ENCODE measurements around the gene FOXP4. TPM values are rescaled to one million over a fixed set of nuclear protein-coding genes. Genes with fewer than 3 reads are reported as not detected.

FOXP4 gene
- total and polyA plus RNA-seq, 2 of the 13 experiments (the other 11 are each of a cell fraction or from before 2014, with no cell fraction given), result 11.0 to 12.4 TPM

DNA sequence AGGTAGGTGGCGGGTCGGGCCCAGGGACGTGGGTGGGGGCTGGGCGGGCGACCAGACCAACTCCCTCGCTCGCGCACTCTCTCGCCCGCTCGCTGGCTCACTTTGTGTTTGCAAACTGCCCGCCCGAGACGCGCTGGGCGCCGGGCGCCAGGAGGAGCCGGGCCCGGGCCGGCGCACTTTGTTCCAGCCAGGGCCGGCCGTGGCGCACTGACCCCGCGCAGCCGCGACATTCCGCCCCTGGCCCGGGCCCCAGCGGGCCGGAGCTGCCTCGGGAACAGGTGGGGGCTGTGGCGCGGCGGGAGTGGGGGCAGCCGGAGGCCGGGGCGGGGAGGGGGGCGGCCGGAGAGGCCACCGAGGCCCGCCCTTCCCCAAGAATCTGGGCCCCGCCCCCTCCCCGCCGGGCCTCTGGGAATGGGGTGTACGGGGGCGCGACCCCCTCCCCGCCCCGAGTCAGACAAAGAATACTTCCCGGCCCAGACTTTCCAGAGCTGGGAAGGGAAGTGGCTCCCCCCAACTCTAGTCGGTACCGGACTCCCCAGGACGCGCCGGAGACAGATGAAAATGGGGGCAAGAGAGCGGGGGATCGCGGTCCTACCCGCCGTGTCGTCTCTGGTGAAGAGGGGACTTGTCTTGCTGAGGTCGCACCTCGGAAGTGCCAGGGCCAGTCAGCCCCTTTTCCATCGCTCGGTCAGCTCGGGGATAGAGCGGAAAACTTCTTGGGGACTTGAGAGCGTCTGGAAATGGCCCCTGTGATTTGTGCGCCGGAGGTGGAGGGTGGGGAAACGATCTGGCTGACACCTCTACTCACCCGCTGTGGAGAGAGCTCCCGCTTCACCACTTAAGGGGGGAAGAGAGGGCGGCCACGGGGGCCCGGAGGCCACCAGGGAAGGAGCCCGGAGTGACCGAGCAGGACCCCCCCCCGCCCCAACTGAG lies 951 bp downstream of the FOXP4 start (continued):
- TF ChIP-seq ZNF251 (CRISPR knock-in tag; IDR thresholded peaks at IDR 0.05) (no peak), HES4 (CRISPR knock-in tag; IDR thresholded peaks at IDR 0.05; ENCODE audit: borderline replicate concordance) (peak; percentile 51; the same call in 1 of the 2 replicates), RBM22 (optimal IDR thresholded peaks at IDR 0.05; ENCODE audit: low read length) (peak; percentile 17), ZBTB7A (CRISPR knock-in tag; IDR thresholded peaks at IDR 0.05) (0 out of 2 replicates have a peak, but pooled peaks have one; percentile 13), MED8 (CRISPR knock-in tag; IDR thresholded peaks at IDR 0.05; ENCODE audit: insufficient replicate concordance) (no peak), HMGA1 (CRISPR knock-in tag; conservative IDR thresholded peaks at IDR 0.05) (no peak), ZBTB1 (CRISPR knock-in tag; IDR thresholded peaks at IDR 0.05; ENCODE audit: borderline replicate concordance) (no peak), PHF8 (CRISPR knock-in tag; IDR thresholded peaks at IDR 0.05) (peak; percentile 32), TAF1 (CRISPR knock-in tag; IDR thresholded peaks at IDR 0.05) (0 out of 2 replicates have a peak, but pooled peaks have one; percentile 13), POLR2G (IDR thresholded peaks at IDR 0.05; ENCODE audit: low read depth, low read length) (peak; percentile 42; the same call in 1 of the 2 replicates), NFIC (IDR thresholded peaks at IDR 0.05; ENCODE audit: low read length) (no peak), NFYB (CRISPR knock-in tag; IDR thresholded peaks at IDR 0.05) (no peak), MTA1 (CRISPR knock-in tag; IDR thresholded peaks at IDR 0.05; ENCODE audit: borderline replicate concordance) (no peak), ZNF724P (CRISPR knock-in tag; IDR thresholded peaks at IDR 0.05; ENCODE audit: borderline replicate concordance) (0 out of 2 replicates have a peak, but pooled peaks have one; percentile 32), GPN1 (CRISPR knock-in tag; IDR thresholded peaks at IDR 0.05; ENCODE audit: borderline replicate concordance) (no peak), MEF2D (CRISPR knock-in tag; IDR thresholded peaks at IDR 0.05) (peak; percentile 32; the same call in 1 of the 2 replicates), GABPB1 (CRISPR knock-in tag; IDR thresholded peaks at IDR 0.05) (0 out of 2 replicates have a peak, but pooled peaks have one; percentile 11)
- TF ChIP-seq, protein P1, sequence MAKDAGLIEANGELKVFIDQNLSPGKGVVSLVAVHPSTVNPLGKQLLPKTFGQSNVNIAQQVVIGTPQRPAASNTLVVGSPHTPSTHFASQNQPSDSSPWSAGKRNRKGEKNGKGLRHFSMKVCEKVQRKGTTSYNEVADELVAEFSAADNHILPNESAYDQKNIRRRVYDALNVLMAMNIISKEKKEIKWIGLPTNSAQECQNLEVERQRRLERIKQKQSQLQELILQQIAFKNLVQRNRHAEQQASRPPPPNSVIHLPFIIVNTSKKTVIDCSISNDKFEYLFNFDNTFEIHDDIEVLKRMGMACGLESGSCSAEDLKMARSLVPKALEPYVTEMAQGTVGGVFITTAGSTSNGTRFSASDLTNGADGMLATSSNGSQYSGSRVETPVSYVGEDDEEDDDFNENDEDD (CRISPR knock-in tag; IDR thresholded peaks at IDR 0.05; ENCODE audit: borderline replicate concordance), result peak; percentile 13; the same call in 1 of the 2 replicates
- TF ChIP-seq, protein P2, sequence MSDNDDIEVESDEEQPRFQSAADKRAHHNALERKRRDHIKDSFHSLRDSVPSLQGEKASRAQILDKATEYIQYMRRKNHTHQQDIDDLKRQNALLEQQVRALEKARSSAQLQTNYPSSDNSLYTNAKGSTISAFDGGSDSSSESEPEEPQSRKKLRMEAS (IDR thresholded peaks at IDR 0.05), result 0 out of 2 replicates have a peak, but pooled peaks have one; percentile 31
- TF ChIP-seq, protein P3, sequence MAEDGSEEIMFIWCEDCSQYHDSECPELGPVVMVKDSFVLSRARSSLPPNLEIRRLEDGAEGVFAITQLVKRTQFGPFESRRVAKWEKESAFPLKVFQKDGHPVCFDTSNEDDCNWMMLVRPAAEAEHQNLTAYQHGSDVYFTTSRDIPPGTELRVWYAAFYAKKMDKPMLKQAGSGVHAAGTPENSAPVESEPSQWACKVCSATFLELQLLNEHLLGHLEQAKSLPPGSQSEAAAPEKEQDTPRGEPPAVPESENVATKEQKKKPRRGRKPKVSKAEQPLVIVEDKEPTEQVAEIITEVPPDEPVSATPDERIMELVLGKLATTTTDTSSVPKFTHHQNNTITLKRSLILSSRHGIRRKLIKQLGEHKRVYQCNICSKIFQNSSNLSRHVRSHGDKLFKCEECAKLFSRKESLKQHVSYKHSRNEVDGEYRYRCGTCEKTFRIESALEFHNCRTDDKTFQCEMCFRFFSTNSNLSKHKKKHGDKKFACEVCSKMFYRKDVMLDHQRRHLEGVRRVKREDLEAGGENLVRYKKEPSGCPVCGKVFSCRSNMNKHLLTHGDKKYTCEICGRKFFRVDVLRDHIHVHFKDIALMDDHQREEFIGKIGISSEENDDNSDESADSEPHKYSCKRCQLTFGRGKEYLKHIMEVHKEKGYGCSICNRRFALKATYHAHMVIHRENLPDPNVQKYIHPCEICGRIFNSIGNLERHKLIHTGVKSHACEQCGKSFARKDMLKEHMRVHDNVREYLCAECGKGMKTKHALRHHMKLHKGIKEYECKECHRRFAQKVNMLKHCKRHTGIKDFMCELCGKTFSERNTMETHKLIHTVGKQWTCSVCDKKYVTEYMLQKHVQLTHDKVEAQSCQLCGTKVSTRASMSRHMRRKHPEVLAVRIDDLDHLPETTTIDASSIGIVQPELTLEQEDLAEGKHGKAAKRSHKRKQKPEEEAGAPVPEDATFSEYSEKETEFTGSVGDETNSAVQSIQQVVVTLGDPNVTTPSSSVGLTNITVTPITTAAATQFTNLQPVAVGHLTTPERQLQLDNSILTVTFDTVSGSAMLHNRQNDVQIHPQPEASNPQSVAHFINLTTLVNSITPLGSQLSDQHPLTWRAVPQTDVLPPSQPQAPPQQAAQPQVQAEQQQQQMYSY (CRISPR knock-in tag; IDR thresholded peaks at IDR 0.05), result peak; percentile 88
- TF ChIP-seq, protein P4, sequence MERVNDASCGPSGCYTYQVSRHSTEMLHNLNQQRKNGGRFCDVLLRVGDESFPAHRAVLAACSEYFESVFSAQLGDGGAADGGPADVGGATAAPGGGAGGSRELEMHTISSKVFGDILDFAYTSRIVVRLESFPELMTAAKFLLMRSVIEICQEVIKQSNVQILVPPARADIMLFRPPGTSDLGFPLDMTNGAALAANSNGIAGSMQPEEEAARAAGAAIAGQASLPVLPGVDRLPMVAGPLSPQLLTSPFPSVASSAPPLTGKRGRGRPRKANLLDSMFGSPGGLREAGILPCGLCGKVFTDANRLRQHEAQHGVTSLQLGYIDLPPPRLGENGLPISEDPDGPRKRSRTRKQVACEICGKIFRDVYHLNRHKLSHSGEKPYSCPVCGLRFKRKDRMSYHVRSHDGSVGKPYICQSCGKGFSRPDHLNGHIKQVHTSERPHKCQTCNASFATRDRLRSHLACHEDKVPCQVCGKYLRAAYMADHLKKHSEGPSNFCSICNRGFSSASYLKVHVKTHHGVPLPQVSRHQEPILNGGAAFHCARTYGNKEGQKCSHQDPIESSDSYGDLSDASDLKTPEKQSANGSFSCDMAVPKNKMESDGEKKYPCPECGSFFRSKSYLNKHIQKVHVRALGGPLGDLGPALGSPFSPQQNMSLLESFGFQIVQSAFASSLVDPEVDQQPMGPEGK (CRISPR knock-in tag; IDR thresholded peaks at IDR 0.05), result peak; percentile 81

Measured in HepG2 (cell line).